Measurements from ENCODE around the gene SUPT16H.

The SUPT16H gene

GRCh38 chr14:21408147-21408546, 24.3 kb upstream of the SUPT16H start:
- TF ChIP-seq CTCF (IDR thresholded peaks at IDR 0.05; ENCODE audit: extremely low read depth, missing control alignments): no peak
- no peak for DNase-seq (ENCODE audit: low spot score)

GRCh38 chr14:21406213-21406612, 22.4 kb upstream of the SUPT16H start:
- no peak for DNase-seq (ENCODE audit: low spot score)
- TF ChIP-seq CTCF (IDR thresholded peaks at IDR 0.05; ENCODE audit: extremely low read depth, missing control alignments): no peak

- no peak for DNase-seq (ENCODE audit: low spot score)
- TF ChIP-seq CTCF (IDR thresholded peaks at IDR 0.05; ENCODE audit: extremely low read depth, missing control alignments): no peak
These were observed 21.3 kb upstream of the SUPT16H start for GRCh38 chr14:21405097-21405496.

- no peak for DNase-seq (ENCODE audit: low spot score)
- TF ChIP-seq CTCF (IDR thresholded peaks at IDR 0.05; ENCODE audit: extremely low read depth, missing control alignments): no peak
These were observed 15.6 kb upstream of the SUPT16H start for GRCh38 chr14:21399311-21399870.

DNA sequence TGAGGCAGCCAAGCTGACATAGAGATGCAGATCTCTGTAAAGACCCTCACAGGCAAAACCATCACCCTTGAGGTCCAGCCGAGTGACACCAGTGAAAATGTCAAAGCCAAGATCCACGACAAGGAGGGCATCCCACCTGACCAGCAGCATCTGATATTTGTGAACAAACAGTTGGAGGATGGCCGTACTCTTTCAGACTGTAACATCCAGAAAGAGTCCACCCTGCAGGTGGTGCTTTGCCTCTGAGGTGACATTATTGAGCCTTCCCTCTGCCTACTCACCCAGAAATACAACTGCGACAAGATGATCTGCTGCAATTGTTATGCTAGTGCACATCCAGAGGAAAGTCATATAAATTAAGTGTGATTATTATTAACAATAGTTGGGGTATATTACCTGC, 15.1 kb upstream of the SUPT16H start:
- no peak for TF ChIP-seq CTCF (IDR thresholded peaks at IDR 0.05; ENCODE audit: extremely low read depth, missing control alignments)
- no peak for DNase-seq (ENCODE audit: low spot score)

- DNase-seq (ENCODE audit: low spot score): no peak
- TF ChIP-seq CTCF (IDR thresholded peaks at IDR 0.05; ENCODE audit: extremely low read depth, missing control alignments): no peak
These were observed 11.6 kb upstream of the SUPT16H start for GRCh38 chr14:21395450-21395849.

- peak; percentile 33 for DNase-seq (ENCODE audit: low spot score)
- no peak for TF ChIP-seq CTCF (IDR thresholded peaks at IDR 0.05; ENCODE audit: extremely low read depth, missing control alignments)
These were observed 1.5 kb upstream of the SUPT16H start for GRCh38 chr14:21385188-21385904.
